ENCODE measurements around the gene CD164L2.

CD164L2 gene

GRCh38 chr1:27335506-27336422 is 47.4 kb downstream of the CD164L2 start:
- no peak for TF ChIP-seq TOX (CRISPR knock-in tag; IDR thresholded peaks at IDR 0.05; ENCODE audit: borderline replicate concordance)
- no peak for TF ChIP-seq ESRRG (CRISPR knock-in tag; IDR thresholded peaks at IDR 0.05)
- no peak for ATAC-seq

- no peak for ATAC-seq
- TF ChIP-seq PPARA (CRISPR knock-in tag; IDR thresholded peaks at IDR 0.05; ENCODE audit: borderline replicate concordance) = no peak
- no peak for TF ChIP-seq CSRNP3 (CRISPR knock-in tag; IDR thresholded peaks at IDR 0.05)
- no peak for TF ChIP-seq TCF4 (CRISPR knock-in tag; IDR thresholded peaks at IDR 0.05; ENCODE audit: borderline replicate concordance)
- no peak for TF ChIP-seq ZNF565 (CRISPR knock-in tag; conservative IDR thresholded peaks at IDR 0.05; ENCODE audit: low read depth)
- TF ChIP-seq TSHZ2 (CRISPR knock-in tag; IDR thresholded peaks at IDR 0.05) = no peak
- TF ChIP-seq RARB (CRISPR knock-in tag; IDR thresholded peaks at IDR 0.05) = no peak
- TF ChIP-seq OSR1 (CRISPR knock-in tag; IDR thresholded peaks at IDR 0.05) = no peak
- no peak for TF ChIP-seq PATZ1 (CRISPR knock-in tag; IDR thresholded peaks at IDR 0.05; ENCODE audit: borderline replicate concordance)
- no peak for TF ChIP-seq CSDC2 (CRISPR knock-in tag; IDR thresholded peaks at IDR 0.05)
- no peak for TF ChIP-seq ZC3H10 (CRISPR knock-in tag; IDR thresholded peaks at IDR 0.05)
- no peak for TF ChIP-seq GLIS3 (CRISPR knock-in tag; IDR thresholded peaks at IDR 0.05)
- TF ChIP-seq CREB5 (CRISPR knock-in tag; IDR thresholded peaks at IDR 0.05; ENCODE audit: low read depth) = no peak
These were observed 49.3 kb downstream of the CD164L2 start for GRCh38 chr1:27333717-27334279.

GRCh38 chr1:27332536-27333281 is 50.4 kb downstream of the CD164L2 start:
- no peak for TF ChIP-seq ZC3H10 (CRISPR knock-in tag; IDR thresholded peaks at IDR 0.05)
- TF ChIP-seq OSR1 (CRISPR knock-in tag; IDR thresholded peaks at IDR 0.05) = no peak
- TF ChIP-seq ISL1 (CRISPR knock-in tag; IDR thresholded peaks at IDR 0.05) = no peak
- TF ChIP-seq ESRRG (CRISPR knock-in tag; IDR thresholded peaks at IDR 0.05) = no peak
- TF ChIP-seq CSRNP3 (CRISPR knock-in tag; IDR thresholded peaks at IDR 0.05) = no peak
- no peak for TF ChIP-seq ZFP30 (CRISPR knock-in tag; IDR thresholded peaks at IDR 0.05)
- no peak for TF ChIP-seq TOX (CRISPR knock-in tag; IDR thresholded peaks at IDR 0.05; ENCODE audit: borderline replicate concordance)
- TF ChIP-seq TCF4 (CRISPR knock-in tag; IDR thresholded peaks at IDR 0.05; ENCODE audit: borderline replicate concordance) = no peak
- no peak for TF ChIP-seq ARNTL (CRISPR knock-in tag; IDR thresholded peaks at IDR 0.05; ENCODE audit: borderline replicate concordance, low read depth)
- no peak for TF ChIP-seq RARB (CRISPR knock-in tag; IDR thresholded peaks at IDR 0.05)
- no peak for TF ChIP-seq BACH2 (CRISPR knock-in tag; IDR thresholded peaks at IDR 0.05; ENCODE audit: borderline replicate concordance)
- no peak for TF ChIP-seq POU6F1 (CRISPR knock-in tag; IDR thresholded peaks at IDR 0.05; ENCODE audit: borderline replicate concordance, low read depth)
- TF ChIP-seq SNAI2 (CRISPR knock-in tag; IDR thresholded peaks at IDR 0.05) = no peak
- peak; percentile 91 for ATAC-seq
